HCT116 (cell line): ENCODE measurements around the gene MDFIC. TPM values are rescaled to one million over a fixed set of nuclear protein-coding genes. Genes with fewer than 3 reads are reported as not detected.

Experiments used
- ATAC-seq: fragments of 200-7000 bp; cut with Tn5 transposase; 2 replicates; pipeline ENCODE4 v1.9.1; 2020; ENCODE audit warnings: mild to moderate bottlenecking, moderate library complexity
- BruUV-seq: library from RNA; stranded (reverse); fragments of 400-500 nt; replicated peaks from 2 replicates; lab custom pipeline; 2021; lab: Mats Ljungman, UMichigan
- CTCF ChIA-PET: fragments of 300-600 bp; sonication (Branson Sonifier 250); formaldehyde crosslinking; loops from one replicate; lab custom pipeline; 2021; ENCODE audit warnings: antibody characterized with exemption; lab: Charles Lee
- POLR2A ChIA-PET: fragments of 300-600, 350-600 bp; sonication (Branson Sonifier 250); formaldehyde crosslinking; loops from one replicate; lab custom pipeline; 2021; ENCODE audit warnings: antibody characterized with exemption; lab: Charles Lee
- RAD21 ChIA-PET, 2 experiments: fragments of 300-600 bp; sonication (Branson Sonifier 250); formaldehyde crosslinking; loops; one replicate each; lab custom pipeline; 2023; ENCODE audit warnings: low total read pairs in 2 of 2; ENCODE audit not compliant: uncharacterized antibody in 2 of 2, unreplicated experiment in 2 of 2, low non-redundant PET in 1 of 2; lab: Charles Lee
- DNase-seq: peaks from one replicate; pipeline ENCODE4 v3.0.0-alpha.2; 2010; ENCODE audit warnings: low read depth, low spot score
- H2AFZ ChIP-seq: fragments of 200-600 bp; shearing (Covaris generic), sonication (generic); 2 replicates; pipeline ENCODE4 v1.6.1; 2017; ENCODE audit warnings: low read depth, mixed run types, mixed read lengths, antibody characterized with exemption, low read length; ENCODE audit not compliant: poor library complexity, severe bottlenecking
- H3K27ac ChIP-seq: 2 replicates; pipeline ENCODE4 v1.5.1; 2012; ENCODE audit warnings: low read depth, low read length
- H3K27me3 ChIP-seq: fragments of 200-600 bp; sonication (generic); 2 replicates; pipeline ENCODE4 v1.6.1; 2016; ENCODE audit warnings: mixed run types, low read length, mixed read lengths; ENCODE audit not compliant: insufficient read depth
- H3K36me3 ChIP-seq, 2 experiments: fragments of 200-500 bp in 1 of 2; fragments of 200-600 bp in 1 of 2; sonication (Bioruptor generic) in 1 of 2; sonication (generic) in 1 of 2; 2 replicates each; pipeline versions ENCODE4 v1.5.1 to v1.6.1; 2014 to 2016; ENCODE audit warnings: low read length in 2 of 2, inconsistent platforms in 1 of 2, mixed read lengths in 1 of 2, mixed run types in 1 of 2; ENCODE audit not compliant: insufficient read depth in 2 of 2, control insufficient read depth in 1 of 2
- H3K4me1 ChIP-seq, 2 experiments: fragments of 200-600 bp in 1 of 2; sonication (generic) in 1 of 2; 2 replicates each; pipeline versions ENCODE4 v1.5.1 to v1.6.1; 2012 to 2017; ENCODE audit warnings: low read length in 2 of 2, inconsistent platforms in 1 of 2, mild to moderate bottlenecking in 1 of 2, mixed read lengths in 1 of 2, mixed run types in 1 of 2, moderate library complexity in 1 of 2; ENCODE audit not compliant: insufficient read depth in 2 of 2, control insufficient read depth in 1 of 2
- H3K4me2 ChIP-seq: fragments of 200-600 bp; sonication (generic); 2 replicates; pipeline ENCODE4 v1.6.1; 2017; ENCODE audit warnings: mixed run types, low read length, mixed read lengths
- H3K4me3 ChIP-seq, 2 experiments: fragments of 200-600 bp in 1 of 2; sonication (generic) in 1 of 2; replicated peaks in 1 of 2; 2 replicates each; pipeline ENCODE4 v1.5.1; 2011 to 2016; ENCODE audit warnings: low read length in 2 of 2, control low read depth in 1 of 2, low read depth in 1 of 2, mild to moderate bottlenecking in 1 of 2, mixed read lengths in 1 of 2, mixed run types in 1 of 2
- H3K79me2 ChIP-seq: fragments of 200-600 bp; sonication (generic); 2 replicates; pipeline ENCODE4 v1.6.1; 2017; ENCODE audit warnings: mild to moderate bottlenecking, mixed run types, low read length, moderate library complexity, mixed read lengths; ENCODE audit not compliant: insufficient read depth
- H3K9ac ChIP-seq: fragments of 200-600 bp; sonication (generic); 2 replicates; pipeline ENCODE4 v1.6.1; 2016; ENCODE audit warnings: low read length, mixed read lengths
- H3K9me2 ChIP-seq: fragments of 200-600 bp; sonication (generic), shearing (Covaris generic); 2 replicates; pipeline ENCODE4 v1.6.1; 2017; ENCODE audit warnings: mixed run types, mild to moderate bottlenecking, moderate library complexity; ENCODE audit not compliant: insufficient read depth
- H3K9me3 ChIP-seq, 2 experiments: fragments of 200-500 bp in 1 of 2; fragments of 200-600 bp in 1 of 2; sonication (Bioruptor generic) in 1 of 2; sonication (generic) in 1 of 2; 2 replicates each; pipeline ENCODE4 v1.6.1; 2014 to 2017; ENCODE audit warnings: low read length in 2 of 2, mixed read lengths in 2 of 2, inconsistent platforms in 1 of 2, low read depth in 1 of 2, mild to moderate bottlenecking in 1 of 2, mixed run types in 1 of 2, moderate library complexity in 1 of 2; ENCODE audit not compliant: control insufficient read depth in 1 of 2, insufficient read depth in 1 of 2
- H4K20me1 ChIP-seq: fragments of 200-600 bp; sonication (generic), shearing (Covaris generic); 2 replicates; pipeline ENCODE4 v1.6.1; 2017; ENCODE audit warnings: mixed run types, mild to moderate bottlenecking, moderate library complexity; ENCODE audit not compliant: insufficient read depth
- CBX3 ChIP-seq: IDR thresholded peaks from 2 replicates; pipeline ENCODE4 v1.6.1; 2012; ENCODE audit warnings: low read depth
- ELF1 ChIP-seq: IDR thresholded peaks from 2 replicates; pipeline ENCODE4 v1.6.1; 2012; ENCODE audit warnings: low read depth, borderline replicate concordance
- EZH2 ChIP-seq: fragments of 200-600 bp; sonication (generic); IDR thresholded peaks from 2 replicates; pipeline ENCODE4 v1.6.1; 2017; ENCODE audit warnings: antibody characterized with exemption, mixed run types
- EZH2phosphoT487 ChIP-seq: fragments of 200-600 bp; IDR thresholded peaks from 2 replicates; pipeline ENCODE4 v1.6.1; 2018; ENCODE audit warnings: antibody characterized with exemption, borderline replicate concordance
- POLR2A ChIP-seq: IDR thresholded peaks from 2 replicates; pipeline ENCODE4 v1.7.0; 2011; ENCODE audit warnings: borderline replicate concordance; ENCODE audit not compliant: insufficient read depth, insufficient read length; ENCODE audit errors: extremely low read depth
- POLR2AphosphoS5 ChIP-seq: IDR thresholded peaks from 2 replicates; pipeline ENCODE4 v1.6.1; 2011; ENCODE audit warnings: mild to moderate bottlenecking, low read depth, low read length, moderate library complexity
- RAD21 ChIP-seq: IDR thresholded peaks from 2 replicates; pipeline ENCODE4 v1.6.1; 2012; ENCODE audit warnings: low read depth, mild to moderate bottlenecking
- SIN3A ChIP-seq: IDR thresholded peaks from 2 replicates; pipeline ENCODE4 v1.6.1; 2012; ENCODE audit warnings: low read depth
- SP1 ChIP-seq: IDR thresholded peaks from 2 replicates; pipeline ENCODE4 v1.6.1; 2012; ENCODE audit warnings: low read depth
- SRF ChIP-seq: IDR thresholded peaks from 2 replicates; pipeline ENCODE4 v1.6.1; 2012; ENCODE audit warnings: low read depth
- TCF7L2 ChIP-seq: IDR thresholded peaks from 2 replicates; pipeline ENCODE4 v1.7.0; 2011; ENCODE audit warnings: borderline replicate concordance, inconsistent platforms; ENCODE audit not compliant: insufficient read depth, insufficient read length; ENCODE audit errors: extremely low read depth
- YY1 ChIP-seq: IDR thresholded peaks from 2 replicates; pipeline ENCODE4 v1.6.1; 2011; ENCODE audit warnings: low read length, low read depth, moderate library complexity, mild to moderate bottlenecking; ENCODE audit not compliant: insufficient replicate concordance; ENCODE audit errors: extremely low read depth
- ZNF274 ChIP-seq: fragments of 200-500 bp; sonication (Bioruptor generic); IDR thresholded peaks from 2 replicates; pipeline ENCODE4 v1.6.1; 2014; ENCODE audit warnings: mild to moderate bottlenecking, low read depth, low read length, inconsistent platforms
- intact Hi-C: fragments of 100-400 bp; cut with micrococcal nuclease; formaldehyde crosslinking; loops from 2 replicates; pipeline ENCODE4 v1.10.0; 2022
- total RNA-seq: library from RNA; stranded (reverse); gene quantifications from one replicate; pipeline ENCODE4 v1.2.1, GENCODE V29; 2021; ENCODE audit not compliant: unreplicated experiment
- TF ChIP-seq, protein P1 (sequence below), 3 experiments: fragments of 200-600 bp in 1 of 3; sonication (generic) in 1 of 3; IDR thresholded peaks in 2 of 3; conservative IDR thresholded peaks in 1 of 3; 2 replicates each; pipeline ENCODE4 v1.5.1; 2012 to 2017; ENCODE audit warnings: low read depth in 2 of 3, low read length in 2 of 3, antibody characterized with exemption in 1 of 3, borderline replicate concordance in 1 of 3, control low read depth in 1 of 3, mild to moderate bottlenecking in 1 of 3, mixed read lengths in 1 of 3, mixed run types in 1 of 3, moderate library complexity in 1 of 3; ENCODE audit not compliant: insufficient read depth in 1 of 3
- TF ChIP-seq, protein P2 (sequence below): IDR thresholded peaks from 2 replicates; pipeline ENCODE4 v1.6.1; 2011; ENCODE audit warnings: mild to moderate bottlenecking, low read length, moderate library complexity; ENCODE audit not compliant: insufficient replicate concordance; ENCODE audit errors: extremely low read depth
- TF ChIP-seq, protein P3 (sequence below): IDR thresholded peaks from 2 replicates; pipeline ENCODE4 v1.6.1; 2012
- TF ChIP-seq, protein P4 (sequence below): IDR thresholded peaks from 2 replicates; pipeline ENCODE4 v1.6.1; 2012
- TF ChIP-seq, protein P5 (sequence below): IDR thresholded peaks from 2 replicates; pipeline ENCODE4 v1.6.1; 2012; ENCODE audit warnings: low read depth

The MDFIC gene
- total RNA-seq, 1 experiment from 2014 or later: 8.3 TPM

DNA sequence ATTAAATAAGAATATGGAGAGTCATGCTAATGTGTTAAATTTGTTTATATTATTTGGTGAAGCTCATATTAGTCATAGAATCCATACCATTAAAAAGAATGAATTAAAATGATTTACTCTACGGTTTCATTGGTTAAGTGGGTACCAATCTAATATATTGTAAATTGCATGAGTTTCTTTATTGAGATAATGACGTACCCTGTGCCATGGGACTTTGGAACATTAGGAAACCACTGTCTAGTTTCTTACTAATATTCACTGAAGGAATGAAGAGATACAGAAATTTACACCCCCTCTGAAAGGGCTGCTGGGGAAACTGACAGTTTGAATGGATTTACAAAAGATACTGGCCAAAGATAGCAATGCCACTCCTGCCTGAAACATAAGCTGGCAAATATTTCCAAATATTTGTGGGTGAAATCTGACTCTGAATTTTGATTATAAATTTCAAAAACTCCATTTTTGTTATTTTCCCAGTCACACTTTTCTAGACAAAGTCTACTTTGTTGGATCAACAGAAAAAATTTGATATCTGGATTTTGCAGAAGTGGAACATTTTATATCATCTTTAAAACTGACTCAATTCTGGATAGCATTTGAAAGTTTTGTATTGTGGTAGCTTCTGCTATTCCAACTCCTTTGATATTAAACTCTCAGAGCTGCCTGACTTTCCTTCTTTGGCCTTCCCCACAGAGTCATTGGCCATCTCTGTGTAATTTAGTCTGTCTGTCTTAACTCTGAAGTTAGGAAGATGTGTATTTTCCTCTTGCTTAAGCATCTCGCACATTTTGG, 22.3 kb downstream of the MDFIC start:
- H2AFZ ChIP-seq: no peak overlapping the region
- intact Hi-C loops: no loop called here
- no peak overlapping the region for H3K4me2 ChIP-seq
- H3K4me3 ChIP-seq: no peak overlapping the region
- no peak for ATAC-seq
- DNase-seq: no peak
- no peaks in the 10 kb centered on the region for H3K79me2 ChIP-seq
- no peaks in the 10 kb centered on the region for H4K20me1 ChIP-seq
- no peaks in the 10 kb centered on the region for H3K27me3 ChIP-seq
- H3K27ac ChIP-seq: no peak overlapping the region
- no peaks in the 10 kb centered on the region for H3K9me3 ChIP-seq
- ChIA-PET CTCF (no interaction called here), RAD21 (no interaction called here), POLR2A (no interaction called here)
- BruUV-seq: no TSS peak
- H3K36me3 ChIP-seq: no peaks in the 10 kb centered on the region
- H3K9me2 ChIP-seq: 0 out of 2 replicates have a peak, but pooled peaks cover 8% of the 10 kb centered on the region
- H3K9ac ChIP-seq: no peak overlapping the region
- no peaks in the 10 kb centered on the region for H3K4me1 ChIP-seq
- no peak for TF ChIP-seq EZH2
- TF ChIP-seq SIN3A: no peak
- no peak for TF ChIP-seq ELF1
- TF ChIP-seq RAD21: no peak
- no peak for TF ChIP-seq ZNF274
- TF ChIP-seq, protein P1, sequence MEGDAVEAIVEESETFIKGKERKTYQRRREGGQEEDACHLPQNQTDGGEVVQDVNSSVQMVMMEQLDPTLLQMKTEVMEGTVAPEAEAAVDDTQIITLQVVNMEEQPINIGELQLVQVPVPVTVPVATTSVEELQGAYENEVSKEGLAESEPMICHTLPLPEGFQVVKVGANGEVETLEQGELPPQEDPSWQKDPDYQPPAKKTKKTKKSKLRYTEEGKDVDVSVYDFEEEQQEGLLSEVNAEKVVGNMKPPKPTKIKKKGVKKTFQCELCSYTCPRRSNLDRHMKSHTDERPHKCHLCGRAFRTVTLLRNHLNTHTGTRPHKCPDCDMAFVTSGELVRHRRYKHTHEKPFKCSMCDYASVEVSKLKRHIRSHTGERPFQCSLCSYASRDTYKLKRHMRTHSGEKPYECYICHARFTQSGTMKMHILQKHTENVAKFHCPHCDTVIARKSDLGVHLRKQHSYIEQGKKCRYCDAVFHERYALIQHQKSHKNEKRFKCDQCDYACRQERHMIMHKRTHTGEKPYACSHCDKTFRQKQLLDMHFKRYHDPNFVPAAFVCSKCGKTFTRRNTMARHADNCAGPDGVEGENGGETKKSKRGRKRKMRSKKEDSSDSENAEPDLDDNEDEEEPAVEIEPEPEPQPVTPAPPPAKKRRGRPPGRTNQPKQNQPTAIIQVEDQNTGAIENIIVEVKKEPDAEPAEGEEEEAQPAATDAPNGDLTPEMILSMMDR (IDR thresholded peaks at IDR 0.05 in 2 of 3, conservative IDR thresholded peaks at IDR 0.05 in 1 of 3; ENCODE audit: borderline replicate concordance in 1 of 3, insufficient read depth in 1 of 3, low read depth in 2 of 3, low read length in 2 of 3): no peak
- TF ChIP-seq POLR2AphosphoS5: no peak
- no peak for TF ChIP-seq EZH2phosphoT487
- no peak for TF ChIP-seq SP1
- no peak for TF ChIP-seq SRF
- TF ChIP-seq YY1: no peak
- TF ChIP-seq, protein P2, sequence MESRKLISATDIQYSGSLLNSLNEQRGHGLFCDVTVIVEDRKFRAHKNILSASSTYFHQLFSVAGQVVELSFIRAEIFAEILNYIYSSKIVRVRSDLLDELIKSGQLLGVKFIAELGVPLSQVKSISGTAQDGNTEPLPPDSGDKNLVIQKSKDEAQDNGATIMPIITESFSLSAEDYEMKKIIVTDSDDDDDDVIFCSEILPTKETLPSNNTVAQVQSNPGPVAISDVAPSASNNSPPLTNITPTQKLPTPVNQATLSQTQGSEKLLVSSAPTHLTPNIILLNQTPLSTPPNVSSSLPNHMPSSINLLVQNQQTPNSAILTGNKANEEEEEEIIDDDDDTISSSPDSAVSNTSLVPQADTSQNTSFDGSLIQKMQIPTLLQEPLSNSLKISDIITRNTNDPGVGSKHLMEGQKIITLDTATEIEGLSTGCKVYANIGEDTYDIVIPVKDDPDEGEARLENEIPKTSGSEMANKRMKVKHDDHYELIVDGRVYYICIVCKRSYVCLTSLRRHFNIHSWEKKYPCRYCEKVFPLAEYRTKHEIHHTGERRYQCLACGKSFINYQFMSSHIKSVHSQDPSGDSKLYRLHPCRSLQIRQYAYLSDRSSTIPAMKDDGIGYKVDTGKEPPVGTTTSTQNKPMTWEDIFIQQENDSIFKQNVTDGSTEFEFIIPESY: no peak
- TF ChIP-seq, protein P3, sequence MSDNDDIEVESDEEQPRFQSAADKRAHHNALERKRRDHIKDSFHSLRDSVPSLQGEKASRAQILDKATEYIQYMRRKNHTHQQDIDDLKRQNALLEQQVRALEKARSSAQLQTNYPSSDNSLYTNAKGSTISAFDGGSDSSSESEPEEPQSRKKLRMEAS: no peak
- TF ChIP-seq, protein P4, sequence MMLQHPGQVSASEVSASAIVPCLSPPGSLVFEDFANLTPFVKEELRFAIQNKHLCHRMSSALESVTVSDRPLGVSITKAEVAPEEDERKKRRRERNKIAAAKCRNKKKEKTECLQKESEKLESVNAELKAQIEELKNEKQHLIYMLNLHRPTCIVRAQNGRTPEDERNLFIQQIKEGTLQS: no peak
- TF ChIP-seq TCF7L2: no peak
- TF ChIP-seq, protein P5, sequence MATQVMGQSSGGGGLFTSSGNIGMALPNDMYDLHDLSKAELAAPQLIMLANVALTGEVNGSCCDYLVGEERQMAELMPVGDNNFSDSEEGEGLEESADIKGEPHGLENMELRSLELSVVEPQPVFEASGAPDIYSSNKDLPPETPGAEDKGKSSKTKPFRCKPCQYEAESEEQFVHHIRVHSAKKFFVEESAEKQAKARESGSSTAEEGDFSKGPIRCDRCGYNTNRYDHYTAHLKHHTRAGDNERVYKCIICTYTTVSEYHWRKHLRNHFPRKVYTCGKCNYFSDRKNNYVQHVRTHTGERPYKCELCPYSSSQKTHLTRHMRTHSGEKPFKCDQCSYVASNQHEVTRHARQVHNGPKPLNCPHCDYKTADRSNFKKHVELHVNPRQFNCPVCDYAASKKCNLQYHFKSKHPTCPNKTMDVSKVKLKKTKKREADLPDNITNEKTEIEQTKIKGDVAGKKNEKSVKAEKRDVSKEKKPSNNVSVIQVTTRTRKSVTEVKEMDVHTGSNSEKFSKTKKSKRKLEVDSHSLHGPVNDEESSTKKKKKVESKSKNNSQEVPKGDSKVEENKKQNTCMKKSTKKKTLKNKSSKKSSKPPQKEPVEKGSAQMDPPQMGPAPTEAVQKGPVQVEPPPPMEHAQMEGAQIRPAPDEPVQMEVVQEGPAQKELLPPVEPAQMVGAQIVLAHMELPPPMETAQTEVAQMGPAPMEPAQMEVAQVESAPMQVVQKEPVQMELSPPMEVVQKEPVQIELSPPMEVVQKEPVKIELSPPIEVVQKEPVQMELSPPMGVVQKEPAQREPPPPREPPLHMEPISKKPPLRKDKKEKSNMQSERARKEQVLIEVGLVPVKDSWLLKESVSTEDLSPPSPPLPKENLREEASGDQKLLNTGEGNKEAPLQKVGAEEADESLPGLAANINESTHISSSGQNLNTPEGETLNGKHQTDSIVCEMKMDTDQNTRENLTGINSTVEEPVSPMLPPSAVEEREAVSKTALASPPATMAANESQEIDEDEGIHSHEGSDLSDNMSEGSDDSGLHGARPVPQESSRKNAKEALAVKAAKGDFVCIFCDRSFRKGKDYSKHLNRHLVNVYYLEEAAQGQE: no peak
- no peak for TF ChIP-seq POLR2A
- TF ChIP-seq CBX3: no peak
